ENCODE measurements around the gene AGBL1. TPM values are rescaled to one million over a fixed set of nuclear protein-coding genes. Genes with fewer than 3 reads are reported as not detected.

AGBL1 gene
- total RNA-seq, 1 experiment from 2014 or later = not detected

- H2AK5ac ChIP-seq (ENCODE audit: insufficient read length, low read length) = no peak overlapping the region
- H2BK20ac ChIP-seq (ENCODE audit: low read depth, low read length, poor library complexity, severe bottlenecking) = no peak overlapping the region
- H2AFZ ChIP-seq (ENCODE audit: low read length) = no peak overlapping the region
- H3K14ac ChIP-seq (ENCODE audit: insufficient read depth, low read length) = no peak overlapping the region
- no peak overlapping the region for H3K18ac ChIP-seq (ENCODE audit: insufficient read length, low read depth, low read length)
- Mint-ChIP-seq H3K9me3 (no peaks in the 10 kb centered on the region), H3K4me3 (no peak overlapping the region), H3K4me1 (no peaks in the 10 kb centered on the region), H3K27me3 (ENCODE audit: low read depth) (no peaks in the 10 kb centered on the region), H3K36me3 (ENCODE audit: insufficient read depth in 1 of 3, low read depth in 3 of 3) (no peaks in the 10 kb centered on the region), H3K27ac (no peak overlapping the region)
- no peak overlapping the region for H2BK12ac ChIP-seq (ENCODE audit: insufficient read length, low read depth, low read length)
- H3K9me3 ChIP-seq (ENCODE audit: control insufficient read depth, low read depth, low read length) = no peaks in the 10 kb centered on the region
- H4K8ac ChIP-seq (replicated peaks; ENCODE audit: insufficient read length, low read depth, low read length) = no peak overlapping the region
- TF ChIP-seq CTCF (conservative IDR thresholded peaks at IDR 0.05) = no peak
- DNase-seq = no peak
- WGBS (ENCODE audit: extremely low coverage, insufficient read length, low lambda C conversion rate) = no CpG with 5 or more reads among the region's 4 CpGs
- H3K79me2 ChIP-seq (ENCODE audit: insufficient read depth, low read length) = no peaks in the 10 kb centered on the region
- no peak overlapping the region for H2BK120ac ChIP-seq (ENCODE audit: low read depth, low read length, poor library complexity, severe bottlenecking)
- H2BK15ac ChIP-seq (ENCODE audit: low read depth, low read length) = no peak overlapping the region
- no peaks in the 10 kb centered on the region for H3K27me3 ChIP-seq (ENCODE audit: insufficient read depth, low read length)
- H4K5ac ChIP-seq (ENCODE audit: insufficient read length, low read depth, low read length) = no peak overlapping the region
- no peak overlapping the region for H4K91ac ChIP-seq (ENCODE audit: insufficient read length, low read depth, low read length)
- no peak overlapping the region for H3K9ac ChIP-seq (ENCODE audit: extremely low read depth, insufficient read length, low read length)
- no peaks in the 10 kb centered on the region for H4K20me1 ChIP-seq (ENCODE audit: control insufficient read depth, insufficient read depth, insufficient read length)
- no peak overlapping the region for H3K56ac ChIP-seq (ENCODE audit: insufficient read length, low read depth, low read length)
- H3K23me2 ChIP-seq (ENCODE audit: insufficient read length, low read depth, low read length, poor library complexity, severe bottlenecking) = no peaks in the 10 kb centered on the region
- H3K79me1 ChIP-seq (ENCODE audit: insufficient read depth, low read depth, low read length, poor library complexity, severe bottlenecking) = no peaks in the 10 kb centered on the region
- H3K23ac ChIP-seq (ENCODE audit: insufficient read length, low read depth, low read length) = no peak overlapping the region
- no peak overlapping the region for H3K4ac ChIP-seq (ENCODE audit: low read depth, low read length)
- no peaks in the 10 kb centered on the region for H3K4me1 ChIP-seq (ENCODE audit: insufficient read depth, low read length)
- H3K27ac ChIP-seq (ENCODE audit: insufficient read length, low read depth, low read length) = no peak overlapping the region
- no peak overlapping the region for H2BK5ac ChIP-seq (ENCODE audit: insufficient read length, low read length)
- H3K4me2 ChIP-seq (ENCODE audit: insufficient read depth, insufficient read length, low read length) = no peak overlapping the region
- no peak overlapping the region for H3T11ph ChIP-seq (ENCODE audit: low read length)
Observed at GRCh38 chr15:86863226-86863915, 783.7 kb downstream of the AGBL1 start.

Data from H9 (cell line).